Measurements from ENCODE around the gene PDZRN3. TPM values are rescaled to one million over a fixed set of nuclear protein-coding genes. Genes with fewer than 3 reads are reported as not detected.

Gene PDZRN3
- total RNA-seq, 1 experiment from 2014 or later = not detected

DNA sequence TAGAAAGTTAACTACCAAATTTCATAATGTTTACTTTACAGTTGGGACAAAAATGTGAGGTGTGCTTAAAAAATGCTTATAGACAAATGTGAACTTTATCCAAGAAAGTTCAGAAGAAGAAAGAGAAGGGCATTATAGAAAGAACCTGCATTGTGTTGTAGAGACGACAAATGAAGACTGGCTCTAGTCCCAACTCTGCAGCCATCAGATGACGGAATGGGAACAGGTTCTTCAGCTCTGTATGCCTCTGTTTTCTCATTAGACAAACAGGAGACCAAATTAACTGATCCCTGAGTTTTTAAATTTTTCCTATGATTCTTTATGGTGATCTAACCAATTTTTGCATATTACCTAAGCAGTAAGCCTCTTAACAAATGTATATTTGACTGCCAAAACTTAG lies 49.2 kb downstream of the PDZRN3 start:
- no TSS peak for BruUV-seq (replicated peaks)
- CTCF ChIA-PET = no interaction called here
- DNase-seq = no peak
- Mint-ChIP-seq H3K4me3 (ENCODE audit: low read depth, unreplicated experiment) (no peak overlapping the region), H3K9me3 (ENCODE audit: low read depth, unreplicated experiment) (peaks cover 3% of the 10 kb centered on the region), H3K36me3 (ENCODE audit: insufficient read depth, unreplicated experiment) (no peaks in the 10 kb centered on the region), H3K27ac (ENCODE audit: unreplicated experiment) (no peak overlapping the region), H3K27me3 (ENCODE audit: unreplicated experiment) (no peaks in the 10 kb centered on the region), H3K4me1 (ENCODE audit: low read depth, unreplicated experiment) (no peaks in the 10 kb centered on the region)
- intact Hi-C loops (cut with micrococcal nuclease; ENCODE audit: unreplicated experiment) = no loop called here
- TF ChIP-seq, protein P1, sequence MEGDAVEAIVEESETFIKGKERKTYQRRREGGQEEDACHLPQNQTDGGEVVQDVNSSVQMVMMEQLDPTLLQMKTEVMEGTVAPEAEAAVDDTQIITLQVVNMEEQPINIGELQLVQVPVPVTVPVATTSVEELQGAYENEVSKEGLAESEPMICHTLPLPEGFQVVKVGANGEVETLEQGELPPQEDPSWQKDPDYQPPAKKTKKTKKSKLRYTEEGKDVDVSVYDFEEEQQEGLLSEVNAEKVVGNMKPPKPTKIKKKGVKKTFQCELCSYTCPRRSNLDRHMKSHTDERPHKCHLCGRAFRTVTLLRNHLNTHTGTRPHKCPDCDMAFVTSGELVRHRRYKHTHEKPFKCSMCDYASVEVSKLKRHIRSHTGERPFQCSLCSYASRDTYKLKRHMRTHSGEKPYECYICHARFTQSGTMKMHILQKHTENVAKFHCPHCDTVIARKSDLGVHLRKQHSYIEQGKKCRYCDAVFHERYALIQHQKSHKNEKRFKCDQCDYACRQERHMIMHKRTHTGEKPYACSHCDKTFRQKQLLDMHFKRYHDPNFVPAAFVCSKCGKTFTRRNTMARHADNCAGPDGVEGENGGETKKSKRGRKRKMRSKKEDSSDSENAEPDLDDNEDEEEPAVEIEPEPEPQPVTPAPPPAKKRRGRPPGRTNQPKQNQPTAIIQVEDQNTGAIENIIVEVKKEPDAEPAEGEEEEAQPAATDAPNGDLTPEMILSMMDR (IDR thresholded peaks at IDR 0.05; ENCODE audit: unreplicated experiment) = no peak

DNA sequence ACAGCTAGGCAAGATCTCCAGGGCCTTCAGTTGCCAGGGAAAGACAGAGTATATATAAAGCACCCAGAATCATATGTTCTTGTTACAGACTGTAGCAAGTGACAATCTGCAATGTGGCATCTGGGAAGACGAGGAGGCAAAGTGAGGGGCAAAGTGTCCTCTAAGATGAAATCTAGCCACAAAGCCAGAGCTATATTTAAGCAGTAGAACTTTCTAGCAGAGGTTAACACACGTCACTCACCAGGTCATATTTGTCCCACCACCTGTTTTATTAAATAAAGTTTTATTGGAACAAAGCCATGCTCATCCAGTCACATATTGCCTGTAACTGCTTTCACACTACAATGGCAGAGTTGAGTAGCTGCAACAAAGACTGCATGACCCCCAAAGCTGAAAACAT lies 51.5 kb downstream of the PDZRN3 start:
- no peaks in the 10 kb centered on the region for H3K36me3 Mint-ChIP-seq (ENCODE audit: insufficient read depth, unreplicated experiment)
- no peak overlapping the region for H3K27ac Mint-ChIP-seq (ENCODE audit: unreplicated experiment)
- no peak for DNase-seq
- CTCF ChIA-PET = no interaction called here
- no TSS peak for BruUV-seq (replicated peaks)
- intact Hi-C loops (cut with micrococcal nuclease; ENCODE audit: unreplicated experiment) = no loop called here
- TF ChIP-seq, protein P1 (IDR thresholded peaks at IDR 0.05; ENCODE audit: unreplicated experiment) = no peak
- H3K4me3 Mint-ChIP-seq (ENCODE audit: low read depth, unreplicated experiment) = no peak overlapping the region
- no peaks in the 10 kb centered on the region for H3K27me3 Mint-ChIP-seq (ENCODE audit: unreplicated experiment)
- H3K9me3 Mint-ChIP-seq (ENCODE audit: low read depth, unreplicated experiment) = peaks cover 3% of the 10 kb centered on the region
- H3K4me1 Mint-ChIP-seq (ENCODE audit: low read depth, unreplicated experiment) = no peaks in the 10 kb centered on the region

DNA sequence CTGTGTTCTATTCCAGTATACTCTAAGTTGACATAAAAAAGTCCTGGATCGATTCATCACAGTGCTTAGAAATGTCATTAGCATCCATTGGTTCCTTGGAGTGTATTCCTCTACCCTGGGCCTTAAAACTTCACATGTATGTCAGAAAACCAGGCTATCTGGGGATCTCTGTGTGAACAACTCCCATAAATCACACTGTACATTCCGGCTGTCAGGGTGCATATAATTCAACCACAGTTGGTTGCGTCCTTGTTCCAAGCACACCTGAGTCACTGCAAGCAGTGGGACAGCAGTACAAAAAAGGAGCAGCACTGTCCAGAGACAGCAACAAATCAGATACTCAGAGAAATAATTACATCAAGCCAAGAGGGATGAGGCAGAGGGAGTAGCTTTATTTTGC lies 52.4 kb downstream of the PDZRN3 start:
- no peaks in the 10 kb centered on the region for H3K36me3 Mint-ChIP-seq (ENCODE audit: insufficient read depth, unreplicated experiment)
- peaks cover 3% of the 10 kb centered on the region for H3K9me3 Mint-ChIP-seq (ENCODE audit: low read depth, unreplicated experiment)
- BruUV-seq (replicated peaks) = no TSS peak
- H3K4me1 Mint-ChIP-seq (ENCODE audit: low read depth, unreplicated experiment) = no peaks in the 10 kb centered on the region
- CTCF ChIA-PET = no interaction called here
- H3K27ac Mint-ChIP-seq (ENCODE audit: unreplicated experiment) = no peak overlapping the region
- H3K27me3 Mint-ChIP-seq (ENCODE audit: unreplicated experiment) = no peaks in the 10 kb centered on the region
- TF ChIP-seq, protein P1 (IDR thresholded peaks at IDR 0.05; ENCODE audit: unreplicated experiment) = no peak
- no peak overlapping the region for H3K4me3 Mint-ChIP-seq (ENCODE audit: low read depth, unreplicated experiment)
- intact Hi-C loops (cut with micrococcal nuclease; ENCODE audit: unreplicated experiment) = loop anchor here (1.0 kb wide), 1 partner anchor 25 kb away; no protein-coding TSS in a partner anchor
- no peak for DNase-seq

DNA sequence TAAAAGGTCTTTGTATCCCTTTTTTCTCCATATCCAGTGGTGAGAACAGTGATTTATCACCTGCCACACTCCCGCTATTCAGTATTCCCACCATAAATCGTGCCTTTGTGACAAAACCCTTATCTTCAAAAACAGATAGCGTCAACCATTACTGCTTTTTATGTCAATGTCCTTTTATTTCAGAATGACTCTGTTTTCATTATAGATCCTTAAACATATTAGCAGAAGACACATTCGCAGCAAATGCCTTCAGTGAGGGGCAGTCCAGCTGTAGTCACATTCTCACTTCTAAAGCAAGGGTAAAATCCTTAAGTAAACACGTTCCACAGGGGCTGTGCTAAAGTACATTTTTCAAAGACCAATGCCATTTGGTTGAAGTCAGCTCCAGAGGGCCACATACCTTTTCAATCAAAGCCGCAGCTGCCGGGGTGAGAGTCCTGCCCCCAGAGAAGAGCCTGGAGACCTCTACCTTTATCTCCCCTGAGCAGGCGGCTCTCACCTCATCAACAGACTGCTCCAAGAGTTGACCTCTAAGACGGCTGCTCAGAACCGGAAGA lies 53.4 kb downstream of the PDZRN3 start:
- Mint-ChIP-seq H3K36me3 (ENCODE audit: insufficient read depth, unreplicated experiment) (no peaks in the 10 kb centered on the region), H3K27me3 (ENCODE audit: unreplicated experiment) (no peaks in the 10 kb centered on the region), H3K9me3 (ENCODE audit: low read depth, unreplicated experiment) (peaks cover 3% of the 10 kb centered on the region), H3K4me3 (ENCODE audit: low read depth, unreplicated experiment) (no peak overlapping the region), H3K4me1 (ENCODE audit: low read depth, unreplicated experiment) (no peaks in the 10 kb centered on the region), H3K27ac (ENCODE audit: unreplicated experiment) (no peak overlapping the region)
- DNase-seq = no peak
- CTCF ChIA-PET = no interaction called here
- BruUV-seq (replicated peaks) = no TSS peak
- intact Hi-C loops (cut with micrococcal nuclease; ENCODE audit: unreplicated experiment) = no loop called here
- TF ChIP-seq, protein P1 (IDR thresholded peaks at IDR 0.05; ENCODE audit: unreplicated experiment) = no peak
